RWPE1 (cell line): Measurements from ENCODE around the gene RIBC1.

Experiments
- CTCF ChIA-PET: fragments of 350-600 bp; sonication (Branson Sonifier 250); formaldehyde crosslinking; extraction: SDS; loops from one replicate; lab custom pipeline; 2021; lab: Yijun Ruan, JAX
- POLR2A ChIA-PET: fragments of 400-600 bp; formaldehyde crosslinking; extraction: SDS; loops from one replicate; lab custom pipeline; 2020; ENCODE audit warnings: antibody characterized with exemption; ENCODE audit not compliant: low non-redundant PET; lab: Yijun Ruan, JAX
- DNase-seq: peaks from one replicate; pipeline ENCODE4 v3.0.0; 2012; ENCODE audit warnings: low spot score
- H3K27ac ChIP-seq: fragments of 450-650 bp; 2 replicates; pipeline ENCODE4 v1.5.1; 2017
- CTCF ChIP-seq: fragments of 450-650 bp; conservative IDR thresholded peaks from 2 replicates; pipeline ENCODE4 v1.5.1; 2017; ENCODE audit warnings: low read depth, mild to moderate bottlenecking

The RIBC1 gene

GRCh38 chrX:53440101-53440500 lies 17.4 kb downstream of the RIBC1 start:
- CTCF ChIA-PET = interaction anchor here (0.6 to 0.7 kb wide), 2 partner anchors 120 to 1776 kb away, joined by 3 to 4 read pairs; no protein-coding TSS in a partner anchor
- POLR2A ChIA-PET = interaction anchor here (0.6 kb wide), 1 partner anchor 18 kb away, joined by 3 read pairs; no protein-coding TSS in a partner anchor

GRCh38 chrX:53440621-53441517 lies 18.2 kb downstream of the RIBC1 start:
- ChIA-PET POLR2A (interaction anchor here (0.6 kb wide), 1 partner anchor 19 kb away, joined by 3 read pairs; no protein-coding TSS in a partner anchor), CTCF (interaction anchor here (0.7 to 0.8 kb wide), 2 partner anchors 120 to 637 kb away, joined by 3 to 4 read pairs; no protein-coding TSS in a partner anchor)
- H3K27ac ChIP-seq = peak overlapping the region; percentile 92
- peak; percentile 48 for DNase-seq
- no peak for TF ChIP-seq CTCF

More at GRCh38 chrX:53440101-53440500, 17.4 kb downstream of the RIBC1 start:
- no peak for TF ChIP-seq CTCF
- no peak for DNase-seq
- peak overlapping the region; percentile 92 for H3K27ac ChIP-seq

GRCh38 chrX:53441531-53442321 lies 19.1 kb downstream of the RIBC1 start:
- TF ChIP-seq CTCF = no peak
- POLR2A ChIA-PET = no interaction called here
- H3K27ac ChIP-seq = peak overlapping the region; percentile 92
- peak; percentile 74 for DNase-seq
- CTCF ChIA-PET = no interaction called here

GRCh38 chrX:53442322-53442631 lies 19.6 kb downstream of the RIBC1 start:
- ChIA-PET CTCF (no interaction called here), POLR2A (no interaction called here)
- TF ChIP-seq CTCF = no peak
- no peak for DNase-seq
- H3K27ac ChIP-seq = peak overlapping the region; percentile 92

- ChIA-PET POLR2A (no interaction called here), CTCF (interaction anchor here (0.5 to 1.5 kb wide), 4 partner anchors 8 to 129 kb away, joined by 3 to 6 read pairs (median 4); no protein-coding TSS in a partner anchor)
- DNase-seq = no peak
- peak; percentile 50 for TF ChIP-seq CTCF
- no peak overlapping the region for H3K27ac ChIP-seq
These were observed 23.3 kb downstream of the RIBC1 start for GRCh38 chrX:53445977-53446376.

GRCh38 chrX:53447441-53447840 lies 24.8 kb downstream of the RIBC1 start:
- ChIA-PET POLR2A (no interaction called here), CTCF (interaction anchor here (1.5 to 1.6 kb wide), 2 partner anchors 11 to 15 kb away, joined by 4 to 6 read pairs; no protein-coding TSS in a partner anchor)
- no peak overlapping the region for H3K27ac ChIP-seq
- no peak for TF ChIP-seq CTCF
- no peak for DNase-seq
